Left hindlimb (tissue), 1 donor: ENCODE measurements around the gene LARP6.
"Not testable (repeated sequence)": the region's sequence is repeated elsewhere in the genome, so short reads cannot be mapped to it uniquely, and the experiment has no call there.

ENCODE experiments used
- DNase-seq: peaks from one replicate; pipeline ENCODE4 v3.0.0-alpha.2; 2018

Gene LARP6

GRCh38 chr15:70858614-70859321 is 4.8 kb upstream of the LARP6 start:
- DNase-seq: not testable (repeated sequence)

- DNase-seq: no peak
Measured at GRCh38 chr15:70857562-70858285, 3.8 kb upstream of the LARP6 start.

- peak; percentile 72 for DNase-seq
Measured at GRCh38 chr15:70856884-70857561, 3.1 kb upstream of the LARP6 start.

- no peak for DNase-seq
Measured at GRCh38 chr15:70856177-70856883, 2.4 kb upstream of the LARP6 start.

GRCh38 chr15:70855764-70856163 is 1.8 kb upstream of the LARP6 start:
- no peak for DNase-seq

- no peak for DNase-seq
Measured at GRCh38 chr15:70854666-70854976, 664 bp upstream of the LARP6 start.

GRCh38 chr15:70853318-70853972 is 512 bp downstream of the LARP6 start:
- DNase-seq: peak; percentile 70

- DNase-seq: no peak
Measured at GRCh38 chr15:70852501-70853317, 1.2 kb downstream of the LARP6 start.

GRCh38 chr15:70851889-70852288 is 2.1 kb downstream of the LARP6 start:
- no peak for DNase-seq

- DNase-seq: no peak
Measured at GRCh38 chr15:70845602-70846360, 8.2 kb downstream of the LARP6 start.

GRCh38 chr15:70837476-70837875 is 16.5 kb downstream of the LARP6 start:
- no peak for DNase-seq

- DNase-seq: no peak
Measured at GRCh38 chr15:70835841-70836240, 18.1 kb downstream of the LARP6 start.

- DNase-seq: no peak
Measured at GRCh38 chr15:70835415-70835814, 18.5 kb downstream of the LARP6 start.

GRCh38 chr15:70834999-70835398 is 19.0 kb downstream of the LARP6 start:
- no peak for DNase-seq

GRCh38 chr15:70833861-70834765 is 19.8 kb downstream of the LARP6 start:
- DNase-seq: peak; percentile 81

- no peak for DNase-seq
Measured at GRCh38 chr15:70833422-70833821, 20.5 kb downstream of the LARP6 start.

GRCh38 chr15:70832176-70832575 is 21.8 kb downstream of the LARP6 start:
- DNase-seq: no peak

- no peak for DNase-seq
Measured at GRCh38 chr15:70831094-70831911, 22.7 kb downstream of the LARP6 start.

GRCh38 chr15:70830615-70831014 is 23.3 kb downstream of the LARP6 start:
- DNase-seq: no peak
